ENCODE data around the gene SLC4A2.

SLC4A2 gene, protein sequence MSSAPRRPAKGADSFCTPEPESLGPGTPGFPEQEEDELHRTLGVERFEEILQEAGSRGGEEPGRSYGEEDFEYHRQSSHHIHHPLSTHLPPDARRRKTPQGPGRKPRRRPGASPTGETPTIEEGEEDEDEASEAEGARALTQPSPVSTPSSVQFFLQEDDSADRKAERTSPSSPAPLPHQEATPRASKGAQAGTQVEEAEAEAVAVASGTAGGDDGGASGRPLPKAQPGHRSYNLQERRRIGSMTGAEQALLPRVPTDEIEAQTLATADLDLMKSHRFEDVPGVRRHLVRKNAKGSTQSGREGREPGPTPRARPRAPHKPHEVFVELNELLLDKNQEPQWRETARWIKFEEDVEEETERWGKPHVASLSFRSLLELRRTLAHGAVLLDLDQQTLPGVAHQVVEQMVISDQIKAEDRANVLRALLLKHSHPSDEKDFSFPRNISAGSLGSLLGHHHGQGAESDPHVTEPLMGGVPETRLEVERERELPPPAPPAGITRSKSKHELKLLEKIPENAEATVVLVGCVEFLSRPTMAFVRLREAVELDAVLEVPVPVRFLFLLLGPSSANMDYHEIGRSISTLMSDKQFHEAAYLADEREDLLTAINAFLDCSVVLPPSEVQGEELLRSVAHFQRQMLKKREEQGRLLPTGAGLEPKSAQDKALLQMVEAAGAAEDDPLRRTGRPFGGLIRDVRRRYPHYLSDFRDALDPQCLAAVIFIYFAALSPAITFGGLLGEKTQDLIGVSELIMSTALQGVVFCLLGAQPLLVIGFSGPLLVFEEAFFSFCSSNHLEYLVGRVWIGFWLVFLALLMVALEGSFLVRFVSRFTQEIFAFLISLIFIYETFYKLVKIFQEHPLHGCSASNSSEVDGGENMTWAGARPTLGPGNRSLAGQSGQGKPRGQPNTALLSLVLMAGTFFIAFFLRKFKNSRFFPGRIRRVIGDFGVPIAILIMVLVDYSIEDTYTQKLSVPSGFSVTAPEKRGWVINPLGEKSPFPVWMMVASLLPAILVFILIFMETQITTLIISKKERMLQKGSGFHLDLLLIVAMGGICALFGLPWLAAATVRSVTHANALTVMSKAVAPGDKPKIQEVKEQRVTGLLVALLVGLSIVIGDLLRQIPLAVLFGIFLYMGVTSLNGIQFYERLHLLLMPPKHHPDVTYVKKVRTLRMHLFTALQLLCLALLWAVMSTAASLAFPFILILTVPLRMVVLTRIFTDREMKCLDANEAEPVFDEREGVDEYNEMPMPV

DNA sequence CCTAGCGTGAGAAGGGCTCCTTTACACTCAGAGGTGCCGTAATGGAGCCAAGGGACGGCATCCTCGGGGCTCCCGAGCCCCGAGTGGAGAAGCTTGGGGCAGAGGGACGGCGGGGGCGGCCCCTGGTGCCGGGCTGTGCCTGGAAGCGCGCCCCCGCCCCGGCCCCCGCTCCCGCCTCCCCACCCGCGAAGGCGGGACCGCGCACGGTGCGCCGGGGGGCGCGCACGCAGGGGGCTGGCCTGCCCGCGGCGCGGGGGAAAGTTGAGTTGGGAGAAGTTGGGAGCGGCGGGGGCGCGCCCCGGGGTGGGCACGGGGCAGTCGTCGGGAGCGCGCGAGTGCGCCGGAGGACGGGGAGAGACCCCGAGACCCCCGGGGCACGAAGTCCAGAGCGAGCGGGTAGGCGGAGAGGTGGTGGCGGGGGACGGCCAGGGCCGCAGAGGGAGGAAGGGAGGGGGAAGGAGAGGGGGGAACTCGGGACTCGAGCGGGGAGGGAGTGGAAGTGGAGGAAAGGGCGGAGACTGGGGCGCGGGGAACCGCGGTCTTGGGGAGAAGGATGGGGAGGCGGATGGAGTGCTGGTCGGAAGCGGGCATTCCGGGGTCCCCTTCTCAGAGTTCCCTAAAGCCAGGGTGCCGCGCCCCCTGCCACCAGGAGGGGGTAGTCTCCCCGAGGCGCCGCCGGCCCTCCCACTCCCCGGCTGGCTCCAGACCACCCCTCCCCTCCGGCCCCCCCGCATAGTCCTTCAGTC is at the start of gene SLC4A2:
Gene SLC4A2 (plus strand): TSS at position 223 of the 746 bp plus-strand sequence. CDS start 2,399 bp downstream, outside the sequence.
- peak; percentile 68 for TF ChIP-seq CTCF (IDR thresholded peaks at IDR 0.05; ENCODE audit: low read length)
- no peak for TF ChIP-seq EZH2 (optimal IDR thresholded peaks at IDR 0.05; ENCODE audit: low read depth, low read length)
- H3K4me3 ChIP-seq (ENCODE audit: low read length), result peak within 1 kb of the TSS; percentile 87
- peak within 1 kb of the TSS; percentile 90 for H2AFZ ChIP-seq (ENCODE audit: low read length)
- H3K9me3 ChIP-seq (replicated peaks; ENCODE audit: insufficient read depth, low read length), result no peaks in the 10 kb centered on the region
- no peaks in the 10 kb centered on the region for H3K9me2 ChIP-seq (replicated peaks; ENCODE audit: insufficient read depth, low read length)
- peaks cover 6% of the 10 kb centered on the region for H3K4me1 ChIP-seq (ENCODE audit: low read length)
- H3K9ac ChIP-seq (ENCODE audit: low read length), result peak within 1 kb of the TSS; percentile 66
- no peaks in the 10 kb centered on the region for H3K36me3 ChIP-seq (replicated peaks; ENCODE audit: insufficient read depth, low read length)
- H3F3A ChIP-seq (ENCODE audit: insufficient read depth, low read length), result peaks cover 12% of the 10 kb centered on the region
- no peaks in the 10 kb centered on the region for H4K20me1 ChIP-seq (ENCODE audit: insufficient read depth, low read length)
- H3K27ac ChIP-seq (ENCODE audit: low read length), result peak within 1 kb of the TSS; percentile 65; the same call in 1 of the 2 replicates
- peaks cover 36% of the 10 kb centered on the region for H3K79me2 ChIP-seq (ENCODE audit: low read length)
- DNase-seq, result peak; percentile 85
- no peaks in the 10 kb centered on the region for H3K27me3 ChIP-seq (replicated peaks; ENCODE audit: insufficient read depth, low read length)
- H3K4me2 ChIP-seq (ENCODE audit: low read depth, low read length), result peak within 1 kb of the TSS; percentile 98

GRCh38 chr7:151010037-151010306 is 49.4 kb upstream of the SLC4A2 start:
- H3K27ac ChIP-seq (ENCODE audit: low read length), result no peak overlapping the region
- no peak overlapping the region for H3K4me3 ChIP-seq (ENCODE audit: low read length)
- no peak overlapping the region for H2AFZ ChIP-seq (ENCODE audit: low read length)

More at GRCh38 chr7:151010037-151010306, 49.4 kb upstream of the SLC4A2 start:
- 0 out of 2 replicates have a peak, but pooled peaks cover 4% of the 10 kb centered on the region for H3F3A ChIP-seq (ENCODE audit: insufficient read depth, low read length)
- H3K9ac ChIP-seq (ENCODE audit: low read length), result no peak overlapping the region
- no peaks in the 10 kb centered on the region for H3K36me3 ChIP-seq (replicated peaks; ENCODE audit: insufficient read depth, low read length)
- no peaks in the 10 kb centered on the region for H3K9me3 ChIP-seq (replicated peaks; ENCODE audit: insufficient read depth, low read length)
- H3K4me1 ChIP-seq (ENCODE audit: low read length), result peaks cover 8% of the 10 kb centered on the region; the same call in 1 of the 2 replicates
- H4K20me1 ChIP-seq (ENCODE audit: insufficient read depth, low read length), result no peaks in the 10 kb centered on the region
- no peak for DNase-seq
- no peaks in the 10 kb centered on the region for H3K79me2 ChIP-seq (ENCODE audit: low read length)
- no peak overlapping the region for H3K4me2 ChIP-seq (ENCODE audit: low read depth, low read length)
- TF ChIP-seq EZH2phosphoT487 (IDR thresholded peaks at IDR 0.05; ENCODE audit: low read length), result no peak
- TF ChIP-seq EZH2 (optimal IDR thresholded peaks at IDR 0.05; ENCODE audit: low read depth, low read length), result no peak
- TF ChIP-seq CTCF (IDR thresholded peaks at IDR 0.05; ENCODE audit: low read length), result no peak
- H3K27me3 ChIP-seq (replicated peaks; ENCODE audit: insufficient read depth, low read length), result peaks cover 17% of the 10 kb centered on the region
- H3K9me2 ChIP-seq (replicated peaks; ENCODE audit: insufficient read depth, low read length), result no peaks in the 10 kb centered on the region

Data from MM.1S (cell line).